GM18907 (cell line): ENCODE data around the gene TMEM270.

Experiments
- ATAC-seq: cut with Tn5 transposase; IDR thresholded peaks from one replicate; pipeline ENCODE4 v1.9.1; 2021; ENCODE audit warnings: mild to moderate bottlenecking, moderate library complexity; ENCODE audit not compliant: unreplicated experiment

TMEM270 gene

DNA sequence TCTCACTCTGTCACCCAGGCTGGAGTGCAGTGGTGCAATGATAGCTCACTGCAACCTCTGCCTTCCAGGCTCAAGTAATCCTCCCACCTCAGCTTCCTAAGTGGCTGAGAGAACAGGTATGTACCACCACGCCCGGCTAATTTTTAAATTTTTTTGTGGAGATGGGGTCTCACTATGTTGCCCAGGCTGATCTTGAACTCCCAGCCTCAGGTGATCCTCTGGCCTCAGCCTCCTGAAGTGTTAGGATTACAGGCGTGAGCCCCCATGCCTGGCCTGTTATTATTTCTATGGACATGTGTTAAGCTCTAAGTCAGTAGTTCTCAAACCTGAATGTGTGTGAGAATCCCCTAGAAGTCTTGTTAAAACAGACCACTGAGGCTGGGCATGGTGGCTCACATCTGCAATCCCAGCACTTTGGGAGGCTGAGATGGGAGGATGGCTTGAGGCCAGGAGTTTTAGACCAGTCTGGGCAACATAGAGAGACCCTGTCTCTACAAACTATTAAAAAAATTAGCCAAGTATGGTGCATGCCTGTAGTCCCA, 24.5 kb downstream of the TMEM270 start:
- no peak for ATAC-seq

- no peak for ATAC-seq
These were observed 25.2 kb downstream of the TMEM270 start for GRCh38 chr7:73885975-73886798.

DNA sequence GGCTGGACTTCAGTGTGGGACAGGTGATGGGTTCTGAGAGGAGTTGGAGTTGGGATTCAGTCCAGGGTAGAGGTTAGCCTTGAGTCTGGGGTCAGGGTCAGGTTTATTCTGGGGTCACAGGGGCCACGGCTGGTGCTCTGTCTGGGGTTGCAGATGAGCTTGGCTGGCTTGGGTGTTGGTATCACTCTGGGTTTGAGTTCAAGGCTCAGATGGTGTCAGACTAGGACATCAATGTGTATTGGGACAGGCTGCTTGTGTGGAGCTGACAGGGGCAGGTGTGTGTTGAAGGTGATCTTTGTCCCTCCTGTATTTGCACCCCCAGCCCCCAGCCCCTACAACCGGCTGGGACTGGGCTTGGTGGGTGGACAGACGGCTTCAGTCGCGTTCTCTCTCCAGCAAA, 26.8 kb downstream of the TMEM270 start:
- no peak for ATAC-seq

- no peak for ATAC-seq
These were observed 28.0 kb downstream of the TMEM270 start for GRCh38 chr7:73888959-73889358.

DNA sequence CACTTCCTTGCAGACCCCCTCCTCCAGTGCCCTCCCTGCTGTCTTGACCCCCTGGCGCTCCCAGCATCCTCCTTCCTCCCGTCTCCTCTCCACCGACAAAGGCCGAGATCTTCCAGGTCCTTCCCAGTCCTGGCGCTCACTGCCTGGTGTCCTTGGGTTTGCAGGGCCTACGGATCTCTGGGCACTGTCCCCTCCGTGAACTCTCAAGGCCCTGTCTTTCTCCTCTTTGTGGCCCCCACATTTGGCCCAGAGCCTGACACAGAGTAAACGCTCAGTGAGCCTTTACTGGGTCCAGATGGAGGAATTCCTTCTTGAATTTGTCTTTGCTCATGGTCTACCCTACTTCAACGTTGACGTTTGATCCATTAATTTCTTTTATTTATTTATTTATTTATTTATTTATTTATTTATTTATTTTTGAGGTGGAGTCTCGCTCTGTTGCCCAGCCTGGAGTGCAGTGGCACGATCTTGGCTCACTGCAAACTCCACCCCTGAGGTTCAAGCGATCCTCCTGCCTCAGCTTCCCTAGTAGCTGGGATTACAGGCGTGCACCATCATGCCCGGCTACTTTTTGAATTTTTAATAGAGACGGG, 29.7 kb downstream of the TMEM270 start:
- no peak for ATAC-seq

GRCh38 chr7:73891178-73891885, 30.4 kb downstream of the TMEM270 start:
- no peak for ATAC-seq

DNA sequence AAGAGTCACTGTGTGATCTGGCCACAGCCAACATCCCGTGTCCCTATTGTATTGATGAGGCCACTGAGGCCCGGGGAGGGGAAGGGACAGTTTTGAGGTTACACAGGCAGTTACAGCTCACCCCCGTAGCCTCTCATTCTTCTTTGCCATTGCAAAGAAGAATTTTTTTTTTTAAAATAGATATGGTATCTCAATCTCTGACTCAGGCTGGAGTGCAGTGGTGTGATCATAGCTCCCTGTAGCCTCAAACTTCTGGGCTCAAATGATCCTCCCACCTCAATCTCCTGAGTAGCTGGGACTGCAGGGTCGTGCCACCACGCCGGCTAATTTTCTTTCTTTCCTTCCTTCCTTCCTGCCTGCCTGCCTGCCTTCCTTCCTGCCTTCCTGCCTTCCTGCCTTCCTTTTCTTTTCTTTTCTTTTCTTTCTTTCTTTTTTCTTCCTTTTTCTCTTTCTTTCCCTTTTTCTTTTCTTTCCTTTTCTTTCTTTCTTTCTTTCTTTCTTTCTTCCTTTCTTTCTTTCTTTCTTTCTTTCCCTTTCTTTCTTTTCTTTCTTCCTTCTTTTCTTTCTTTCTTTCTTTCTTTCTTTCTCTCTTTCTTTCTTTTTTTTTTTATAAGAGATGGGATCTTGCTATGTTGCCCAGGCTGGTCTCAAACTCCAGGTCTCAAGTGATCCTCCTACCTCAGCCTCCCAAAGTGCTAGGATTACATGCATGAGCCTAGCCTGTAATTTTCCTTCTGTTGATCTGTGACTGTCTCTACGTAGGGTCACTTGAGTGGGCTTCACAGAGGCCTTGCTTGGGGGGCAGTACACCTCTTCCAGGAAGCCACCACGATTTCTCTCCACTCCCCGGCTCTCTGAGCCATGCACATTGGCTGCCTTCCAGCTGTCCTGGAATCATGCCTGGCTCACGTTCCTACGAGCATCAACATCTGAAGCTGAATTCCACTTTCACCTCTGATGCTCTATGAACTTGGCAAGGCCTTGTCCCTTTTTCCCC, 31.3 kb downstream of the TMEM270 start:
- ATAC-seq = no peak

DNA sequence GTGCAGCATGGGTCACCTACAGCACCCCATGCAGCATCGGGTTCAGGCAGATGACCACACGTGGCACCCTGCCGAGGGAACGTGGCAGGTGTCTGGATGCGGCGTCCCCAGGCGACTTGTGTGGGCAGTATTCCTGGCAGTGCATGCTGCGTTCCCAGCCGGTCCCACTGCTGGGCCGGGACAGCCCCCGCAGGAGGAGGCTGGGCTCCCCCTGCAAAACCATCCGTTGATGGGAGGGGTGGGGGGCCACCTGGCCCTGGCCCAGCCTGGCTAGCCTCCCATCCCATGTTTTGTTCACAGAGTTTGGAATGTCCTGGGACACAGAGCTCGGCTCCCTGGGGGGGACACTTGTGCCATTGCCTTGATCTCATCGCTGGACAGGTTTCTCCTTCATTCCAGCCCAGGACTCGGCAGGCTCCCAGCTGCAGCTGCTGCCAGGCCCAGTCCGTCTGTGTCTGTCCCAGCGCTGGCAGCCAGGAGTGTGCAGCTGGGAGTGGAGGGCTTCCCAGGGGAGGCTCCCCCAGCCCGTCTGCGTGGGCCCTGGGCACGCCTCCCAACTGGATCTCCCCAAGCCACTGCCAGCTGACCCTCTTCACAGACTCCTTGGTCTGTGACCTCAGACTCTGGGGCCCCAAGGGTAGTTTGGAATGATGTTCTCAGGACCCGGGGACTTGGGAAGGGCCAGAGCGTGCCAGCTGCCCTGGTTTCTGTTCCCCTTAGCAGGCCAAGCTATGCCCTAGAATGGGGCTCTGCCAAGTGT, 32.6 kb downstream of the TMEM270 start:
- no peak for ATAC-seq

GRCh38 chr7:73894166-73894565, 33.2 kb downstream of the TMEM270 start:
- no peak for ATAC-seq

GRCh38 chr7:73894733-73895551, 34.0 kb downstream of the TMEM270 start:
- no peak for ATAC-seq

DNA sequence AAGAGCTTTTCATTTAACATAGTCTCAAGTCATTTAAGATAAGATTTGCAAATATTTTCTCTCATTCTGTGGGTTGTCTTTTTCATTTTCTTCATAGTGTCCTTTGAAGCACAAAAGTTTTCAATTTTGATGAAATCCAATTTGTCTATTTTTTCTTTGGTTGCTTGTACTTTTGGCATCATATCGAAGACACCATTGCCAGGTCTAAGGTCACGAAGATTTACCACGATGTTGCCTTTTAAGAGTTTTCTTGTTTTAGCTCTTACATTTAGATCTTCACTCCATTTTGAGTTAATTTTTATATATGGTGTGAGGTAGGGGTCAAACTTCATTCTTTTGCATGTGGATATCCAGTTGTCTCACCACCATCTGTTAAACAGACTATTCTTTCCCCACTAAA, 34.7 kb downstream of the TMEM270 start:
- no peak for ATAC-seq

DNA sequence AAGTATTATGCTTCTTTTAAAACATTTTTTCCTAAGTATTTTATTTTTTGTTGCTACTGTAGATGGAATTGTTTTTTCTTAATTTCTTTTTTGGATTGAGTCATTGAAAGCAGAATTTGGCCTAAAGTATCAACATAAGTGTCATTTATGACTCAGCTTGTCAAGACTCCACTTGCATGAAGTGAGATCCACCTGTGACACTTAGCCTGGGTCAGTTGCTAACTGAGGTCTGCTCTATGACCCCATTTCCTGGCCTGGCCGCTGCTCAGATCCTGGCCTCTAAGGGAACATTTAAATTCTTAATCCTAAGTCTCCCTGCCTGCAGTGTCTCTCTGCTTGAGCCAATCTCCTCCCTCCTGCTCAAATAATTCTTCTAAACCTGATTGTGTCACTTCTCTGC, 35.5 kb downstream of the TMEM270 start:
- no peak for ATAC-seq

DNA sequence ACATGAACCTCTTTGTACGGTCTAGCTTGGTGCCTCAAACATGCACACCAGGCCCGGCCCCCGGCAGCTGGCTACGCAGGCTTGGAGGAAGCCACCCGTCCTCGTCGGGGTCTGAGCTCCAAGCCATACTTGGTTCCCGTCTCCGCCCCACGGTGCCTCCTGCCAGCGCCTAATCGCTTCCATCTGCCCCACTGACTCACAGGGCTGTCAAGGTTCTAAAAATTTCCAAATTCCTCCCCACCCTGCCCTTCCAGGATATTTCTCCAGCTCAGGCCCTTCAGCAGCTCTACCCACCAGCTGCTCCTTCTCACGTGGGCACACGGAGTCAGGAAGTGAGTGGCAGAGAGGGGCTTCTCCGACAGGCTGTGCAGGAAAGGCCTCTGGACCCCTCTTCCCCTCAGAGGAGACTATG, 38.8 kb downstream of the TMEM270 start:
- ATAC-seq = no peak

DNA sequence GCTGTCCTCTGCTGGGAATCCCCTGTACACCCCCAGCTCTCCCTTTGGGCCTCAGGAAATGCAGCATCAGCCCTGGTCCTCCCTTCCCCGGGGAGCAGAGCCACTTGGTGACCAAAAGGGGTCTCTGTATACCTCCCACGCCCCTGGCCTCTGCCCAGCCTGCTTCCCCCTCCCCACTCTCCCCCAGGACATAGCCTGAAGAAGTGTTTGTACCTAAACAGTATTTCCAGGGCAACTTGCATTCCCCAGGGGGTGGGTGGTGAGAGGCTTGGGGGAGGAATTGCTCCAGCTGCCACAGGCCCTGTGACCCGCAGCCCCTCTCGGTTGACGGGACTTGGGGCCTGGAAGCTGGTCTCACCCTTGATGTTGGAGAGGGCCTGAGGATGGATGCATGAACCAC, 39.3 kb downstream of the TMEM270 start:
- no peak for ATAC-seq

DNA sequence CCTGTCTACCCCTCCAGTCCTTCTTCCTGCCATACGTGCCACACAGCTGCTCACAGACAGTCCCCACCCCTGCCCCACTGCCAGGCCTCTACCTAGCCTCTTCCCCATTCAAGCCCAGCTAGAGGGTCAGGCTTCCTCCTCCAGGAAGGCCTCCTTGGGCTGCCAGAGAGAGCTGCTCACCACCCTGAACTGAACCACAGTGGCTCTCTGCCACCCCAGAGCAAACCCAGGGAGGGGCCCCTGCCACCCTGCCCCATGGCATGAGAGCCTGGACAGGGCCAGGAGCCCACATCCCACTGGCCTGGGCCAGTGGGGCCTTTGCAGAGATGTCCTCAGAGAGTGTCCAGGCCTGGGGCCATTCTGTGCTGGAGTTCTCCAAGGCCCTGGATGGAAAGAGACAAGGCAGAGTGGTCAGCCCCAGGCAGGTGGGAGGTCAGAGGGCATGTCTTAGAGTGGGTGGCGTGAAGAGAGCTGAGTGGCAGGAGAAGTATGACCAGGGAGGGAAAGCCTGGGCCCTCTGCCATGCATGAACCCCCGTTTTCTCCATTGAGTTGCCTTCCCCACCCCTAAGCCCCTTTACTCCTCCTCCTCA, 40.4 kb downstream of the TMEM270 start:
- ATAC-seq = no peak

DNA sequence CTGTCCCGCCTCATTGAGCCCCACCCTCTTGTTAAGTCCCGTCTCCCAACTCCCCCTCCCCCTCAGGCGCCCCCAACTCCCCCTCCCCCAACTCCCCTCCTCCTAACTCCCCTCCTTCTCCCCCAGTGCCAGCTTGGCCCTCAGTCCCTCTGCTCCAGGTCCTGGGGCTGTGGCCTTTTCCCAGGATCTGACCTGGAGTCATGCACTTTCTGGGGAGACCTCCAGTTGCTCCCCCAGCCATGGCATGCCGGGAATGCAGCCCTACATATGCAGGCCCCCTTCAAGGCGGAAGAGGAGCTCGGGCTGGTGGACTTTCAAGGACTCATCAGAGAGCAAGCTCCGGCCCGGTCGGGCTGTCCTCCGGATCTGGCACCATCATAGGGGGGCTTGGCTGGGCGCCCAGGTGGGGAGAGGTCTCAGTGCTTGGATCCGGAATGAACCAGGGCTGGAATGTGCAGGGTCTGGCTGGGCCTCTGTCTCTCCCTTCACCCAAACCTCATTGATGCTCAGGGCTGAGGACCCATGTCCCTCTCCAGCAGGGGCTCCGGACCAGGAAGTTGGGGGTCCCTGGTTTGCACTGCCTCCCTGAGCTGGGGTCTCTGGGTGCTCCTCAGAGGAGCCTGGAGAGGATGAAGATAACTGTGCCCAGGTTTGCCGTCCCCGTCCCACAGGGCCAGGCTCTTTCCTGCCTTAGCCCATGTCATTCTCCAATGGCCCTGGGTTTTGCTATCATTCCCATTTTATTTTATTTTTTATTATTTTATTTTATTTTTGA, 41.1 kb downstream of the TMEM270 start:
- no peak for ATAC-seq

GRCh38 chr7:73903321-73904218, 42.6 kb downstream of the TMEM270 start:
- no peak for ATAC-seq
